Thymus (tissue), 11 donors: ENCODE measurements around the gene ATP2B2. TPM values are rescaled to one million over a fixed set of nuclear protein-coding genes. Genes with fewer than 3 reads are reported as not detected.

Source experiments
- DNase-seq, 9 donors: peaks; one replicate each; pipeline ENCODE4 v3.0.0-alpha.2; 2013; ENCODE audit warnings: low spot score in 9 of 9, low read depth in 6 of 9, missing footprints in 1 of 9
- H3K27ac ChIP-seq, 2 donors: one replicate each; pipeline ENCODE4 v1.5.1; 2013; ENCODE audit warnings: control low read depth in 1 of 2, low read depth in 1 of 2, low read length in 1 of 2, mild to moderate bottlenecking in 1 of 2, moderate library complexity in 1 of 2
- H3K27me3 ChIP-seq, 2 donors: one replicate each; pipeline ENCODE4 v1.5.1; 2013; ENCODE audit warnings: low read length in 1 of 2; ENCODE audit not compliant: control insufficient read depth in 2 of 2, insufficient read depth in 1 of 2
- H3K36me3 ChIP-seq, 2 donors: one replicate each; pipeline ENCODE4 v1.5.1; 2013; ENCODE audit warnings: low read length in 1 of 2, mild to moderate bottlenecking in 1 of 2, moderate library complexity in 1 of 2; ENCODE audit not compliant: control insufficient read depth in 2 of 2, insufficient read depth in 2 of 2
- H3K4me1 ChIP-seq, 2 donors: one replicate each; pipeline ENCODE4 v1.5.1; 2013; ENCODE audit warnings: low read length in 2 of 2; ENCODE audit not compliant: control insufficient read depth in 2 of 2, insufficient read depth in 2 of 2
- H3K4me3 ChIP-seq, 2 donors: one replicate each; pipeline ENCODE4 v1.5.1; 2013; ENCODE audit warnings: low read length in 2 of 2, control low read depth in 1 of 2, mild to moderate bottlenecking in 1 of 2
- H3K9me3 ChIP-seq, 2 donors: one replicate each; pipeline ENCODE4 v1.5.1; 2013; ENCODE audit warnings: low read length in 1 of 2, mild to moderate bottlenecking in 1 of 2; ENCODE audit not compliant: control insufficient read depth in 2 of 2, insufficient read depth in 1 of 2
- WGBS: extraction: QIAGEN DNeasy Blood & Tissue Kit; methylation state at CpG from one replicate; pipeline ENCODE4 v1.1.7; 2013; 5-methylcytosine and 5-hydroxymethylcytosine counted together
- polyA plus RNA-seq: library from polyadenylated mRNA; stranded (reverse); fragments of 200-250 nt; gene quantifications from one replicate; pipeline ENCODE4 v1.2.3, GENCODE V29; 2013
- total RNA-seq: library from RNA; stranded (reverse); fragments of 120-200 nt; gene quantifications from one replicate; pipeline ENCODE4 v1.2.4, GENCODE V29; 2013
- donor health status: healthy.

The ATP2B2 gene
- total and polyA plus RNA-seq, 2 donors = 0.19 to 0.34 TPM

- over 99% methylated on average over 5 of the region's 5 CpGs for WGBS
Observed at GRCh38 chr3:10280177-10280529, 225.2 kb downstream of the ATP2B2 start.

GRCh38 chr3:10279384-10280176 is 225.8 kb downstream of the ATP2B2 start:
- WGBS = 95% methylated on average over 13 of the region's 13 CpGs
- Histone ChIP-seq H3K36me3 (peaks cover 77 to 80% of the 10 kb centered on the region in 2 donors), H3K4me3 (no peak overlapping the region), H3K9me3 (no peaks in the 10 kb centered on the region), H3K27me3 (no peaks in the 10 kb centered on the region), H3K27ac (no peak overlapping the region), H3K4me1 (peaks cover 0 to 9% of the 10 kb centered on the region in 2 donors)
- DNase-seq = no peak

More at GRCh38 chr3:10280177-10280529, 225.2 kb downstream of the ATP2B2 start:
- peaks cover 0 to 9% of the 10 kb centered on the region in 2 donors for H3K4me1 ChIP-seq
- DNase-seq = no peak
- no peak overlapping the region for H3K4me3 ChIP-seq
- peaks cover 80 to 85% of the 10 kb centered on the region in 2 donors for H3K36me3 ChIP-seq
- H3K9me3 ChIP-seq = no peaks in the 10 kb centered on the region
- no peaks in the 10 kb centered on the region for H3K27me3 ChIP-seq
- no peak overlapping the region for H3K27ac ChIP-seq

- no peaks in the 10 kb centered on the region for H3K9me3 ChIP-seq
- no peaks in the 10 kb centered on the region for H3K4me1 ChIP-seq
- H3K27ac ChIP-seq = no peak overlapping the region
- H3K4me3 ChIP-seq = no peak overlapping the region
- peaks cover 71 to 83% of the 10 kb centered on the region in 2 donors for H3K36me3 ChIP-seq
- 100% methylated on average over 1 of the region's 1 CpG for WGBS
- no peak for DNase-seq
- H3K27me3 ChIP-seq = no peaks in the 10 kb centered on the region
Observed at GRCh38 chr3:10278501-10278900, 226.9 kb downstream of the ATP2B2 start.

GRCh38 chr3:10277115-10277625 is 228.2 kb downstream of the ATP2B2 start:
- Histone ChIP-seq H3K9me3 (no peaks in the 10 kb centered on the region), H3K27ac (no peak overlapping the region), H3K27me3 (no peaks in the 10 kb centered on the region), H3K36me3 (peaks cover 68 to 78% of the 10 kb centered on the region in 2 donors), H3K4me3 (no peak overlapping the region), H3K4me1 (no peaks in the 10 kb centered on the region)
- WGBS = 90% methylated on average over 3 of the region's 3 CpGs
- no peak for DNase-seq

GRCh38 chr3:10274601-10275000 is 230.8 kb downstream of the ATP2B2 start:
- no peak for DNase-seq
- peaks cover 71 to 86% of the 10 kb centered on the region in 2 donors for H3K36me3 ChIP-seq
- no peaks in the 10 kb centered on the region for H3K27me3 ChIP-seq
- H3K9me3 ChIP-seq = no peaks in the 10 kb centered on the region
- WGBS = 94% methylated on average over 1 of the region's 1 CpG
- H3K4me1 ChIP-seq = no peaks in the 10 kb centered on the region
- no peak overlapping the region for H3K27ac ChIP-seq
- no peak overlapping the region for H3K4me3 ChIP-seq

Other genes starting within 250 kb of the ATP2B2 start
- gene GHRL, start 212.6 kb downstream of the ATP2B2 start, total RNA-seq = 2.4 TPM
- 3.7 TPM for gene GHRL, start 212.6 kb downstream of the ATP2B2 start, polyA plus RNA-seq
- gene SEC13, start 184.5 kb downstream of the ATP2B2 start, total RNA-seq = 112 TPM
- gene SEC13, start 184.5 kb downstream of the ATP2B2 start, polyA plus RNA-seq = 63.0 TPM